Activated T-cell treated with anti-CD3 and anti-CD28 coated beads for 4 hours (primary cell): ENCODE results near the gene PDHA2.
"Not testable (repeated sequence)": the region's sequence is repeated elsewhere in the genome, so short reads cannot be mapped to it uniquely, and the experiment has no call there.

Experiments used
- DNase-seq: peaks from one replicate; pipeline ENCODE4 v3.0.0-alpha.2; 2020

Gene PDHA2

GRCh38 chr4:95839891-95840290, at the start of gene PDHA2:
TSS of gene PDHA2 (plus strand) at chr4:95840093. CDS start at chr4:95840151, 58 bp downstream.
- no peak for DNase-seq

GRCh38 chr4:95798003-95798402, 41.9 kb upstream of the PDHA2 start:
- DNase-seq = no peak

GRCh38 chr4:95798727-95799126, 41.2 kb upstream of the PDHA2 start:
- DNase-seq = no peak

- DNase-seq = no peak
Observed at GRCh38 chr4:95821867-95822266, 18.0 kb upstream of the PDHA2 start.

- no peak for DNase-seq
Observed at GRCh38 chr4:95825546-95825945, 14.3 kb upstream of the PDHA2 start.

- DNase-seq = no peak
Observed at GRCh38 chr4:95830651-95831050, 9.2 kb upstream of the PDHA2 start.

GRCh38 chr4:95831166-95831565, 8.7 kb upstream of the PDHA2 start:
- no peak for DNase-seq

GRCh38 chr4:95833711-95834194, 6.1 kb upstream of the PDHA2 start:
- no peak for DNase-seq

GRCh38 chr4:95835672-95836071, 4.2 kb upstream of the PDHA2 start:
- no peak for DNase-seq

GRCh38 chr4:95838192-95838591, 1.7 kb upstream of the PDHA2 start:
- no peak for DNase-seq

- DNase-seq = no peak
Observed at GRCh38 chr4:95847908-95848460, 8.1 kb downstream of the PDHA2 start.

GRCh38 chr4:95850161-95850560, 10.3 kb downstream of the PDHA2 start:
- DNase-seq = no peak

GRCh38 chr4:95857761-95858160, 17.9 kb downstream of the PDHA2 start:
- DNase-seq = no peak

- no peak for DNase-seq
Observed at GRCh38 chr4:95867919-95868318, 28.0 kb downstream of the PDHA2 start.

- DNase-seq = not testable (repeated sequence)
Observed at GRCh38 chr4:95869414-95869813, 29.5 kb downstream of the PDHA2 start.

- no peak for DNase-seq
Observed at GRCh38 chr4:95869961-95870500, 30.1 kb downstream of the PDHA2 start.

GRCh38 chr4:95877636-95878035, 37.7 kb downstream of the PDHA2 start:
- no peak for DNase-seq

GRCh38 chr4:95887551-95887950, 47.7 kb downstream of the PDHA2 start:
- DNase-seq = no peak

- no peak for DNase-seq
Observed at GRCh38 chr4:95889662-95890061, 49.8 kb downstream of the PDHA2 start.
